HG03354 (cell line): Measurements from ENCODE around the gene TSC2.

Source experiments
- ATAC-seq: cut with Tn5 transposase; IDR thresholded peaks from one replicate; pipeline ENCODE4 v1.9.1; 2021; ENCODE audit warnings: mild to moderate bottlenecking; ENCODE audit not compliant: unreplicated experiment, poor library complexity, severe bottlenecking

The TSC2 gene

DNA sequence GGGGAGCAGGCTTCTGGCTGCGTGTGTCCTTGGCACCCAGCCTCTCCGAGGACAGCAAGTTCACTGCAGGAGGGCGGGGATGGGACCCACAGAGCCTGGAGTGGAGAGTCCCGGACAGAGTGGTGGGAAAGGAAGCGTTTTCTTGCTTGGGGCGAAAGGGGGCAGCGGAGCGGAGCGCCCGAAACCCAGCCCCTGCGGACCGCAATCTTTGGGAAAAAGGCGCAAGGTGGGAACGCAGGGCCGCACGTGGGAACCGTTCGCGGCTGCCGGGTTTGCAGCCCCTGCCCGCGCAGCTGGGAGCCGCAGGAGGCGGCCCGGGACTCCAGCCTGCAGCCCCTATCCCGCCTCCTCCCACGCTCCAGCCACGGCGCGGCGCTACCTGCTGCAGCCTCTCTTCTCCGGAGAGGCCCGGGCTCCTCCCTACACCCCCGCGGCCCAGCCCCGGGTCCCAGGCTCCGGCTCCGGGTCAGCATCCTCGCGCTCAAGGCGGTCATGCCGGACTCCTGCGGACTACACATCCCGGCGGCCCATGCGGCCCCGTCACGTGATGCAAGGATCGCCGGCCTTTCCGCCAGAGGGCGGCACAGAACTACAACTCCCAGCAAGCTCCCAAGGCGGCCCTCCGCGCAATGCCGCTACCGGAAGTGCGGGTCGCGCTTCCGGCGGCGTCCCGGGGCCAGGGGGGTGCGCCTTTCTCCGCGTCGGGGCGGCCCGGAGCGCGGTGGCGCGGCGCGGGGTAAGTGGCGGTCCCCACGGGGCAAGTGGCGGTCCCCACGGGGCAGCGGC is at the start of gene TSC2, which contains the start of gene NTHL1:
Gene TSC2, plus strand, starts transcription at position 656 of the 786 bp plus-strand sequence. CDS start 631 bp downstream, outside the sequence.
Gene NTHL1, minus strand, starts transcription at position 505 of the 786 bp plus-strand sequence. Its CDS starts 11 bp downstream, at position 494.
- peak; percentile 94 for ATAC-seq

- ATAC-seq, result no peak
Observed at GRCh38 chr16:1998360-1998835, 49.4 kb upstream of the TSC2 start.

- no peak for ATAC-seq
Observed at GRCh38 chr16:1998852-1999801, 48.7 kb upstream of the TSC2 start.

GRCh38 chr16:1999866-2000514 is 47.8 kb upstream of the TSC2 start:
- no peak for ATAC-seq

DNA sequence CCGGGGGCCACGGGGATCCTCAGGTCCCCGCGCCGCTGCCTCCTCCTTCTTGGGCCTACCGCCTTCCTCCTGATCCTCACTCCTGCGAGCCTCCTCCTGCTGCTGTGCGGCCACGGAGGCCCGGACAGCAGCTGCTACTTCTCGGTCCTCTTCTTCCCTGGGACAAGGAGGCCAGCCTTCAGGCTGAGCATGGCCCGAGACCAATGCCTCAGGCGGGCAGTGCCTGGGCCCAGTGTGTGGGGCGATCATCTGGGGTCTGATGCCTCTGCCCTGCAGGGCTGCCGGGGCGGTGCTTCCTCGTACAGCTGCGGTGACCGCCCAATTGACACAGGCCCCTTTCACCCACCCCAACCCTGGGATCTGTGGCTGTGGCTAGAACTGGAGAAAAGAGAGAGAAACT is 46.8 kb upstream of the TSC2 start:
- ATAC-seq, result no peak

GRCh38 chr16:2001456-2002355 is 46.1 kb upstream of the TSC2 start:
- ATAC-seq, result no peak

DNA sequence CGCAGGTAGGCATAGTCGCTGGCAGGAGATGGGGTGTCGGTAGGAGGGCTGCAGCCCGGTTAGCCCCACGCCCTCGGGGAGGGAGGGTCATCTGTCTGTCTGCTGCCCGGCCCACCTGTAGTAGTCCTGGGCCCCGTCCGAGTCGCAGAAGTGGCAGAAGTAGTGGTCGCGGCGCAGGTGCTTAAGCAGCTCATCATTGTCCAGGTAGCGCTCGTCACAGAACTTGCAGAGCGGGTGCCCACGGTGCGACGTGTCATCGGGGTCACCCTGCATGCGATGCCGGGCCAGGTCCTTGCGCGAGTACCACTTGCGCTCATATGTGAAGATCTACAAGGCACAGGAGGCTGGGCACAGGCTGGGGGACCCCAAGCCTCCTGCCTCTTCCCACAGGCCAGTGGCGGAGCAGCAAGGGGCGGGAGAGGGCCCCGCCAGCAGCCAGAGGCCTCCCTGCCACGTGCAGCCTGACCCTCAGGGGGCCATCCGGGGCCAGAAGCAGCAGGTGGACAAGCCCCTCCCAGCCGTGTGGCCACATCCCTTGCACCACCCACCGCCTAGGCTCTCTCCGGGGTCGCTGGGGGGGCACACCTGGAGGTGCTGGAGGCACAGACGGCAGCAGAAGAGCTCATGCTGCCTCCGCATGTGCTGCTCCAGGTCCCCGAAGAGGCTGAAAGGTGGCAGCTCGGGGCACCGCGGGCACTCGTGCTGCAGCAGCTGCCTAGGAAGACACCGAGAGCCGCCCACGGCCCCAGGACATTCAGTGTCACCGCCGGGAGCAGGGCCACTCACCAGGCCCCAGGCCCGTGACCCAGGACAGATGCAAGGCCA is 45.2 kb upstream of the TSC2 start:
- ATAC-seq, result no peak

- no peak for ATAC-seq
Observed at GRCh38 chr16:2003231-2003826, 44.5 kb upstream of the TSC2 start.

GRCh38 chr16:2003827-2004641 is 43.8 kb upstream of the TSC2 start:
- peak; percentile 59 for ATAC-seq

DNA sequence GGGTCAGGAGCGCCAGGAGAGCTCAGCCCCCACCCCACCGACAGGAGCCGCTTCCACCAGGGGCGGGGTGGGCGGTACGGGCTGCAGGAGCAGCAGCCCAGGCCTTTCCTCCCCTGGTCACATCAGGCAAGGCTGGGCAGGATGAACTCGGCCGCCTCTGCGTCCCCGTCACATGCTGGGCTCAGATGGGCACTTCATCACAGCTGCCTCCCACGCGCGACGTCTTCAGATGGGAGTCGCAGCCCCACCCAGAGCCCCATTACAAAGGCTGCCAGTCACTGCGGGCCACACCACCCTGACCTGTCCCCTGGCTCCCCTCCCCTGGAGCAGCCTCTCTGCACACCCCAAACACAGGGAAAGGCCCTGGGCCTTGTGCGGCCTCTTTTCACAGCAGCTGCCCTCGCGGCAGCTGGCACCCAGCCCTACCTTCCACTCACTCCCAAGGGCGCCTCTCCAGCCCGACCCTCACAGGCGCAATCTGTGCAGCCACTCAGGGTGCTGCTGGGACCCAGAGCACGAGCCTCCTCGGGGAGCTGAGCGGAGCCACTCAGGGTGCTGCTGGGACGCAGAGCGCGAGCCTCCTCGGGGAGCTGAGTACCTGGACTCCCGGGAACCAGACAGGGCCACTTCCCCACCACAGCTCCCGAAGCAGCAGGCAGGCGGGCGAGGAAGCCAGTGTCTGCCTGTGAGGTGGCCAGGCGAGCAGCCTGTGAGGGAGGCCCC is 42.8 kb upstream of the TSC2 start:
- ATAC-seq, result no peak

- ATAC-seq, result no peak
Observed at GRCh38 chr16:2005646-2006045, 42.1 kb upstream of the TSC2 start.

DNA sequence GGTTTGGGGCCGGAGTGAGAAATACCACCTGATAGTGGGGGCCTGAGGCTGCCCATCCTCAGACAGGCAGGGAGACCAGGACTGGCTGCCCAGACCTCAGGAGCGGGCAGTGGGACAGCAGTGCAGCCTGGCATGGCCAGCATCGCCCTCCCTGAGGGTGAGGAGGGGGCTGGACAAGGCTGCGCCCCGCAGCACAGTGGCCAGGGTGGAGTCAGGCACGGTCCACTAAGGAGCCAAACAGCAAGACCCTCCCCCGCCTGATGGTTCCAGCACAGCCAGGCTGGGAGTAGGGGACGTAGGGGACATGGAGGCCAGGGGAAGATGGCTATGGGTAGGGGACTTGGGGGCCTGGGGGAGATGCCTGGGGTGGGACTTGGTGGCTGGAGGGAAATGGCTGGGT is 41.5 kb upstream of the TSC2 start:
- ATAC-seq, result no peak

GRCh38 chr16:2007081-2007836 is 40.5 kb upstream of the TSC2 start:
- ATAC-seq, result no peak

- no peak for ATAC-seq
Observed at GRCh38 chr16:2008009-2008526, 39.7 kb upstream of the TSC2 start.

GRCh38 chr16:2008631-2009163 is 39.1 kb upstream of the TSC2 start:
- ATAC-seq, result peak; percentile 10
